ENCODE data around the gene SUFU.

SUFU gene

GRCh38 chr10:102681696-102682095 is 177.9 kb downstream of the SUFU start:
- no peak for DNase-seq
- TF ChIP-seq POLR2A (IDR thresholded peaks at IDR 0.05; ENCODE audit: low read length) (no peak), GATA1 (IDR thresholded peaks at IDR 0.05; ENCODE audit: low read depth, low read length) (no peak)

GRCh38 chr10:102682416-102682815 is 178.6 kb downstream of the SUFU start:
- TF ChIP-seq POLR2A (IDR thresholded peaks at IDR 0.05; ENCODE audit: low read length) (no peak), GATA1 (IDR thresholded peaks at IDR 0.05; ENCODE audit: low read depth, low read length) (no peak)
- no peak for DNase-seq

GRCh38 chr10:102682981-102683380 is 179.2 kb downstream of the SUFU start:
- TF ChIP-seq POLR2A (IDR thresholded peaks at IDR 0.05; ENCODE audit: low read length) (no peak), GATA1 (IDR thresholded peaks at IDR 0.05; ENCODE audit: low read depth, low read length) (no peak)
- DNase-seq, result no peak

Data from erythroblast (primary cell).